ENCODE measurements around the gene ATP5F1E.

DNA sequence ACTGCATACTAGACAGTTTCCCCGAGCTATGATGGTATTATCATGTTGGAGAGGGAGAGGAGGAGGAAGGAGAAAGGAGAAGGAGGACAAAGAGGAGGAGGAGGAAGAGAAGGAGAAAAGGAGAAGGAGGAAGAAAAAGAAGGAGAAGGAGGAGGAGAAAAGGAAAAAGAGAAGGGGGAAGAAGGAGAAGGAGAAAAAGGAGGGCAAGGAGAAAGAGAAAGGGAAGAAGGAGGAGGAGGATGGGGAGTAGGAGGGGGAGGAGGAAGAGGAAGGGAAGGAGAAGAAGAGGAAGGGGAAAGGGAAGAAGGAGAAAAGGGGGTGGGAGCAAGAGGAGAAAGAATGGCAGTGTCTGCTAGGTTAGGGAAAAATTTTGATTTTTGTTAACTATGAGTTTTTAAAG, 45.6 kb upstream of the ATP5F1E start:
- TF ChIP-seq POLR2A (IDR thresholded peaks at IDR 0.05; ENCODE audit: low read depth, low read length) (no peak), MAZ (IDR thresholded peaks at IDR 0.05; ENCODE audit: borderline replicate concordance, low read depth, low read length) (no peak), RCOR1 (IDR thresholded peaks at IDR 0.05; ENCODE audit: insufficient replicate concordance, low read length) (no peak)
- TF ChIP-seq, protein P1, sequence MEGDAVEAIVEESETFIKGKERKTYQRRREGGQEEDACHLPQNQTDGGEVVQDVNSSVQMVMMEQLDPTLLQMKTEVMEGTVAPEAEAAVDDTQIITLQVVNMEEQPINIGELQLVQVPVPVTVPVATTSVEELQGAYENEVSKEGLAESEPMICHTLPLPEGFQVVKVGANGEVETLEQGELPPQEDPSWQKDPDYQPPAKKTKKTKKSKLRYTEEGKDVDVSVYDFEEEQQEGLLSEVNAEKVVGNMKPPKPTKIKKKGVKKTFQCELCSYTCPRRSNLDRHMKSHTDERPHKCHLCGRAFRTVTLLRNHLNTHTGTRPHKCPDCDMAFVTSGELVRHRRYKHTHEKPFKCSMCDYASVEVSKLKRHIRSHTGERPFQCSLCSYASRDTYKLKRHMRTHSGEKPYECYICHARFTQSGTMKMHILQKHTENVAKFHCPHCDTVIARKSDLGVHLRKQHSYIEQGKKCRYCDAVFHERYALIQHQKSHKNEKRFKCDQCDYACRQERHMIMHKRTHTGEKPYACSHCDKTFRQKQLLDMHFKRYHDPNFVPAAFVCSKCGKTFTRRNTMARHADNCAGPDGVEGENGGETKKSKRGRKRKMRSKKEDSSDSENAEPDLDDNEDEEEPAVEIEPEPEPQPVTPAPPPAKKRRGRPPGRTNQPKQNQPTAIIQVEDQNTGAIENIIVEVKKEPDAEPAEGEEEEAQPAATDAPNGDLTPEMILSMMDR (conservative IDR thresholded peaks at IDR 0.05; ENCODE audit: low read depth, low read length): no peak
